C4-2B (cell line): ENCODE data around the gene JAZF1.

Experiments used
- H3K27ac ChIP-seq: fragments of 450-650 bp; 2 replicates; pipeline ENCODE4 v1.5.1; 2017
- CTCF ChIP-seq: fragments of 450-650 bp; conservative IDR thresholded peaks from 2 replicates; pipeline ENCODE4 v1.5.1; 2017; ENCODE audit warnings: mild to moderate bottlenecking
- ZFX ChIP-seq: fragments of 450-650 bp; IDR thresholded peaks from 2 replicates; pipeline ENCODE4 v1.6.1; 2017

JAZF1 gene

GRCh38 chr7:27940341-27940740 is 240.3 kb downstream of the JAZF1 start:
- H3K27ac ChIP-seq, result peak overlapping the region; percentile 65
- TF ChIP-seq ZFX, result no peak

- no peak for TF ChIP-seq CTCF
- no peak for TF ChIP-seq ZFX
- H3K27ac ChIP-seq, result peak overlapping the region; percentile 65
These were observed 240.7 kb downstream of the JAZF1 start for GRCh38 chr7:27939893-27940292.

GRCh38 chr7:27936768-27937102 is 243.9 kb downstream of the JAZF1 start:
- TF ChIP-seq CTCF (no peak), ZFX (no peak)
- no peak overlapping the region; the same call in 1 of the 2 replicates for H3K27ac ChIP-seq

GRCh38 chr7:27936047-27936767 is 244.4 kb downstream of the JAZF1 start:
- peak overlapping the region; percentile 100 for H3K27ac ChIP-seq
- TF ChIP-seq ZFX (no peak), CTCF (no peak)

GRCh38 chr7:27933671-27934565 is 246.7 kb downstream of the JAZF1 start:
- H3K27ac ChIP-seq, result no peak overlapping the region; the same call in 1 of the 2 replicates
- no peak for TF ChIP-seq ZFX
- peak; percentile 45 for TF ChIP-seq CTCF

- no peak for TF ChIP-seq CTCF
- TF ChIP-seq ZFX, result no peak
- no peak overlapping the region for H3K27ac ChIP-seq
These were observed 249.6 kb downstream of the JAZF1 start for GRCh38 chr7:27930910-27931476.

- H3K27ac ChIP-seq, result no peak overlapping the region
- TF ChIP-seq ZFX, result no peak
- TF ChIP-seq CTCF, result peak; percentile 17
These were observed 251.5 kb downstream of the JAZF1 start for GRCh38 chr7:27929127-27929526.
